Fibroblast of the aortic adventitia (primary cell): ENCODE data around the gene HDAC1. TPM values are rescaled to one million over a fixed set of nuclear protein-coding genes. Genes with fewer than 3 reads are reported as not detected.

Source experiments
- DNase-seq: peaks from one replicate; pipeline ENCODE4 v3.0.0-alpha.2; 2010; ENCODE audit warnings: low read depth
- H3K4me3 ChIP-seq: 2 replicates; pipeline ENCODE4 v1.5.1; 2011; ENCODE audit warnings: low read depth, mild to moderate bottlenecking, control low read depth, low read length, moderate library complexity
- total RNA-seq: library from RNA; depleted of rRNA; stranded (reverse); fragments of >200 nt; gene quantifications from 2 replicates; pipeline ENCODE4 v1.2.3, GENCODE V29; 2012; ENCODE audit warnings: low replicate concordance
- TF ChIP-seq, protein P1 (sequence below): IDR thresholded peaks from 2 replicates; pipeline ENCODE4 v1.5.1; 2011; ENCODE audit warnings: mild to moderate bottlenecking, low read length, control low read depth, inconsistent platforms; ENCODE audit not compliant: insufficient read depth

Gene HDAC1
- total RNA-seq, 1 donor: 42.9 TPM

DNA sequence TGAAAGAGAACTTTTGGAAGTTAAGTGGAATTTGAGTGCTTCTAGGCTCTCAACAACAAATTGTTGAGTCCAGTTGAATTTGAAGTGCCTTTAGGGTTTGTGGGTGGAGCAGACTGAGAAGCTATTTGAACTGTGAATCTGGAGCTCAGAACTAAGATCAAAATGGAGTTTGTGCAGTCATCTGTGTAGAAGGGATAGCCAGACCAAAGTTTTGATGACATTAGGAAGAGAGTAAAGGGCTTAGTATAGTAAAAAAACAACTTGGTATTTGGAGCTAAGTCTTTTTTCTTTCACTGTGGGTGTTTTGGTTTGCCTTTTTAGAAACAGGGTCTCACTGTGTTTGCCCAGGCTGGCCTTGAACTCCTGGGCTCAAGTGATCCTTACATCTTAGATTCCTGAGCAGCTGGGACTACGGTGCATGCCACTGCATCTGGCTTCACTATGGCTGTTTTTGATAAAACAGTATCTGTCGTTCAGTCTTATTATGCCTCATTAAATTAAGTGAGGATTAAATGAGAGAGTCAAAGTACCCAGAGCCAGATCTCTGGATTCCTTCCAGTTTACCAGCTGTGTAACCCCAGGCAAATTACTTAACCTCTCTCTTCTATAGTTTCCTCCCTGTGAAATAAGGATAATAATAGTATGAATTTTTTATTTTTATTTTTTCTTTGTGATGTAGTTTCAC is 20.0 kb downstream of the HDAC1 start:
- TF ChIP-seq, protein P1, sequence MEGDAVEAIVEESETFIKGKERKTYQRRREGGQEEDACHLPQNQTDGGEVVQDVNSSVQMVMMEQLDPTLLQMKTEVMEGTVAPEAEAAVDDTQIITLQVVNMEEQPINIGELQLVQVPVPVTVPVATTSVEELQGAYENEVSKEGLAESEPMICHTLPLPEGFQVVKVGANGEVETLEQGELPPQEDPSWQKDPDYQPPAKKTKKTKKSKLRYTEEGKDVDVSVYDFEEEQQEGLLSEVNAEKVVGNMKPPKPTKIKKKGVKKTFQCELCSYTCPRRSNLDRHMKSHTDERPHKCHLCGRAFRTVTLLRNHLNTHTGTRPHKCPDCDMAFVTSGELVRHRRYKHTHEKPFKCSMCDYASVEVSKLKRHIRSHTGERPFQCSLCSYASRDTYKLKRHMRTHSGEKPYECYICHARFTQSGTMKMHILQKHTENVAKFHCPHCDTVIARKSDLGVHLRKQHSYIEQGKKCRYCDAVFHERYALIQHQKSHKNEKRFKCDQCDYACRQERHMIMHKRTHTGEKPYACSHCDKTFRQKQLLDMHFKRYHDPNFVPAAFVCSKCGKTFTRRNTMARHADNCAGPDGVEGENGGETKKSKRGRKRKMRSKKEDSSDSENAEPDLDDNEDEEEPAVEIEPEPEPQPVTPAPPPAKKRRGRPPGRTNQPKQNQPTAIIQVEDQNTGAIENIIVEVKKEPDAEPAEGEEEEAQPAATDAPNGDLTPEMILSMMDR: no peak
- DNase-seq: no peak
- no peak overlapping the region for H3K4me3 ChIP-seq

DNA sequence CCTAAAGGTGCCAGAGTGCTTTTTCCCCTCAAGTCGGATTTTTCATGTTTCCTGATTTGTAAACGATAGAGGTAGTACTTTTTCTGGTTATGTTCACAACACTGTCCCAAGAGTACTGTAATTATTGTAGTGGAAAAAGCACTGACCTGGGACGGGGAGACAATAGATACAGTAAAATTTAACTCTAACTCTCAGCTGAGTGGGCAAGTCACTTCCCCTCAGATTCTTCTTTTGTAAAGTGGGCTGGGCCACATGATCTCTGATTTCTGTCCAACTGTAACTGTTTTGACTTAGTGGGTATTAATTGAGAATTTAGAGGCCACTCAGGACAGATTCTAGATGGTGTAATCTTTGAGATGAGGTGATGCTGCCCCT is 25.0 kb downstream of the HDAC1 start:
- TF ChIP-seq, protein P1: no peak
- DNase-seq: no peak
- H3K4me3 ChIP-seq: no peak overlapping the region

DNA sequence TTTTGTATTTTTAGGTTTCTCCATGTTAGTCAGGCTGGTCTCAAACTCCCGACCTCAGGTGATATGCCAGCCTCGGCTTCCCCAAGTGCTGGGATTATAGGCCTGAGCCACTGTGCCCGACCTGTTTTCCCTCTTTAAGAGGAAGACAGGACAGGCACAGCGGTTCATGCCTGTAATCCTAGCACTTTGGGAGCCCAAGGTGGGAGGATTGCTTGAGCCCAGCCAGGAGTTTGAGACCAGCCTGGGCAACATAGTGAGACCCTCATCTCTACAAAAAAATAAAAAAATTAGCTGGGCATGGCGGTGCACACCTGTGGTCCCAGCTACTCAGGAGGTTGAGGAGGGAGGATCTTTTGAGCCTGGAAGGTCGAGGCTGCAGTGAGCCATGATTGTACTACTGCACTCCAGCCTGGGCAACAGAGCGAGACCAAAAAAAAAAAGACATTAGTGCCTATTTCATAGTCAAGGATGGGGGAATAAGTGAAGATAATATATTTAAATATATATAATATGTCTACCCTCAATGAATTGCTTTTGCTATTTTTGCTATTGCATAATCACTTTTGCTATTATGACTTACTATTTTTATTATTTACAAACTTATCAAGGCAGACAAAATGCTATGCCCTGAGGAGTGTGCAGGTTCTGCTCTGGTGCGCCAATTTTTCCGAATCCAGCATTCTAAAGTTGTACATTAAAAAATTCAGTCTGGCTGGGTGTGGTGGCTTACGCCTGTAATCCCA is 26.4 kb downstream of the HDAC1 start:
- TF ChIP-seq, protein P1: no peak
- H3K4me3 ChIP-seq: no peak overlapping the region
- DNase-seq: no peak

DNA sequence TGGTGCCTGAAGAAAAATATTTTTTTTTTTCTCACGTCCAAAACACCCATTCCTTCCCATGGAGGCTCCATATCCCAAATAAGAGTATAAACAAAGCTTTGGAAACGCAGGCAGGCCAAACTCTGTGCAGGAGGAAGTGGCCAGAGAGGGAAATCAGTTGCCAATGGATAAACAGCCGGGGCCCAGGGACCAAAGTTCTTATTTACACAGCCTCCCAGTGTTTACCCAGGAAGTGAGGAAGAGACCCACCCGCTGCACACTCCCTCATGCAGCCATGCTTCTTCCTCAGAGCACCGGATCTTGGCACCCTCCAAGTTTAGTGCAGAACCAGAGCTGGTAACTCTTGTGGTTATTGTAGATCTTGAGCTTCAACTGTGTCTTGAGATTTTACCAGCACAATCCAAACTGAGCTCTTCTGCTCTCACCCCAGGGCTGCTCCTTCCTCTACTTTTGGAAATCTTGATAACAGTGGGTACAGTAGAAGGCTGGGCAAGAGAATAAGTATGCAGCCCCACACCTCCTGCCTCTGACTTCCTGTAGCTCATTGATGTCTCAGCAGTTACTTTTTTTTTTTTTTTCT is 29.9 kb downstream of the HDAC1 start:
- TF ChIP-seq, protein P1: no peak
- H3K4me3 ChIP-seq: no peak overlapping the region
- DNase-seq: no peak

DNA sequence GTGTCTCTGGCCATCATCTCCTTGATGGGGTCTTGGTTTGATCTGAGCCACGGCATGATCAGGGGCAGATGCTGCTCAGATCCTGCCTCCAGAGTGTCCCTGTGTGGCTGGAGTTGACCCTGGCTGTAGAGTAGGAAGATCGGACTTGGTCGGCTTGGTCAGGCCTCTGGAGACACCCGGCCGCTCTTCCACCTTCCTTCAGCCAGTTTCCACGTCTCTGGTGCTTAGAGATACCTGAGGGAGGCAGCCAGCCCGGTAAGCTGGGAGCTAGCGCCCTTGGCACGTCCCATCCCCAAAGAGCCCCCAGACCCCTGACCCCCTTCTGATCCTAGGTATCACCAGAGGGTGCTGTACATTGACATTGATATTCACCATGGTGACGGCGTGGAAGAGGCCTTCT is 35.3 kb downstream of the HDAC1 start:
- H3K4me3 ChIP-seq: no peak overlapping the region
- DNase-seq: no peak
- TF ChIP-seq, protein P1: no peak

DNA sequence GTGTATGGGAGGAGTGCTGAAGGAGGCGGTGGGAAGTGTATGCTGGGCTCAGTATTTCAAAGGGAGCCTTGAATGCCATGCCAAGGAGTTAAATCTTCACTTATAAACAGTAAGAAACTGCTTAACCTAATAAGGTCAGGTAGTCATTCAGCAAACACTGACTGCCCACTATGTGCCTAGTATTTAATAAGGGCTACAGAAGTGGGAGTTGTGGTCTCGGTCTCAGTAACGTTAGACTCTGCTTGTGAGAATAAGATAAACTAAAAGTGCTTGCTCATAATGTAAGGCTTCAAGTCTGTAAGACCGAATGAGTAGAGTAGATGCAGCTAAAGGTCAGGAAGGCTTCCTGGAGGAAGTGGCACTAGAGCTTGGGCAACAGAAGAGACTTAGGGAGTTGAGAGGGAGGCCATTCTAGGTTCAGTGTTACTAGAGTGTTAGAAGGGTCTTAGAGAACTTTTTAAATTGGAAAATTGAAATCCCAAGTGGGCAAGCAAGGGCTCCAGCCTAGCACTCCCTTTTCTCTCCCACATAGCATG is 38.1 kb downstream of the HDAC1 start:
- TF ChIP-seq, protein P1: no peak
- DNase-seq: no peak
- H3K4me3 ChIP-seq: no peak overlapping the region
